ENCODE results near the gene TAB2.
"Not testable (repeated sequence)": the region's sequence is repeated elsewhere in the genome, so short reads cannot be mapped to it uniquely, and the experiment has no call there.

The TAB2 gene

GRCh38 chr6:149446791-149447376, 129.4 kb downstream of the TAB2 start:
- DNase-seq, result no peak

- no peak for DNase-seq
These were observed 131.4 kb downstream of the TAB2 start for GRCh38 chr6:149448821-149449453.

GRCh38 chr6:149449831-149450678, 132.5 kb downstream of the TAB2 start:
- no peak for DNase-seq

- DNase-seq, result no peak
These were observed 133.3 kb downstream of the TAB2 start for GRCh38 chr6:149450679-149451375.

GRCh38 chr6:149451376-149452036, 134.0 kb downstream of the TAB2 start:
- DNase-seq, result no peak

GRCh38 chr6:149452037-149452939, 134.8 kb downstream of the TAB2 start:
- no peak for DNase-seq

- no peak for DNase-seq
These were observed 136.3 kb downstream of the TAB2 start for GRCh38 chr6:149453597-149454345.

- DNase-seq, result no peak
These were observed 136.9 kb downstream of the TAB2 start for GRCh38 chr6:149454346-149454848.

GRCh38 chr6:149455031-149455732, 137.7 kb downstream of the TAB2 start:
- no peak for DNase-seq

GRCh38 chr6:149456311-149457021, 139.0 kb downstream of the TAB2 start:
- DNase-seq, result no peak

GRCh38 chr6:149457316-149457884, 139.9 kb downstream of the TAB2 start:
- DNase-seq, result no peak

GRCh38 chr6:149458196-149458595, 140.7 kb downstream of the TAB2 start:
- no peak for DNase-seq

- no peak for DNase-seq
These were observed 141.3 kb downstream of the TAB2 start for GRCh38 chr6:149458806-149459205.

- DNase-seq, result no peak
These were observed 142.2 kb downstream of the TAB2 start for GRCh38 chr6:149459761-149460160.

- not testable (repeated sequence) for DNase-seq
These were observed 142.7 kb downstream of the TAB2 start for GRCh38 chr6:149460249-149460648.

All from T-helper 9 cell (primary cell).